Colonic mucosa (tissue), 4 donors: Measurements from ENCODE around the gene CYLD. TPM values are rescaled to one million over a fixed set of nuclear protein-coding genes. Genes with fewer than 3 reads are reported as not detected.

Experiments used
- DNase-seq: peaks from one replicate; pipeline ENCODE4 v3.0.0-alpha.2; 2020
- H3K27ac ChIP-seq: fragments of 200-600 bp; one replicate; pipeline ENCODE4 v1.8.0; 2021
- H3K27me3 ChIP-seq: fragments of 200-600 bp; one replicate; pipeline ENCODE4 v1.8.0; 2021
- H3K36me3 ChIP-seq: fragments of 200-600 bp; one replicate; pipeline ENCODE4 v1.8.0; 2021
- H3K4me1 ChIP-seq: fragments of 200-600 bp; one replicate; pipeline ENCODE4 v1.8.0; 2021; ENCODE audit warnings: mild to moderate bottlenecking
- H3K4me3 ChIP-seq: fragments of 200-600 bp; one replicate; pipeline ENCODE4 v1.8.0; 2021
- H3K9ac ChIP-seq, 2 donors: one replicate each; pipeline ENCODE4 v1.7.0; 2013; ENCODE audit warnings: control low read depth in 2 of 2, low read depth in 2 of 2, low read length in 2 of 2
- H3K9me3 ChIP-seq: fragments of 200-600 bp; one replicate; pipeline ENCODE4 v1.8.0; 2021
- CTCF ChIP-seq: fragments of 200-600 bp; IDR thresholded peaks from one replicate; pipeline ENCODE4 v1.8.0; 2022; ENCODE audit warnings: antibody characterized with exemption, mild to moderate bottlenecking
- intact Hi-C: fragments of 100-400 bp; cut with DNase I; formaldehyde crosslinking; loops from one replicate; pipeline ENCODE4 v1.14.1; 2022
- total RNA-seq, 2 donors: library from RNA; stranded (reverse); fragmentation: NEBNext Ultra II Directional in 1 of 2; extraction: Animal tissue kit (Norgen Biotek cat#: 25700) in 1 of 2; gene quantifications; one replicate each; pipeline ENCODE4 v1.2.1, GENCODE V29; 2021
- donor health status: healthy.
- donor health status: DM: no; HTN: no; CAD: no.
- donor health status: DM: no; HTN: no; CAD: no.

CYLD gene
- total RNA-seq, 2 donors from 2014 or later = 15.8 to 31.5 TPM

GRCh38 chr16:50743581-50744225 lies 1.8 kb downstream of the CYLD start:
- H3K36me3 ChIP-seq = no peaks in the 10 kb centered on the region
- intact Hi-C loops = no loop called here
- no peaks in the 10 kb centered on the region for H3K27me3 ChIP-seq
- TF ChIP-seq CTCF = no peak
- H3K27ac ChIP-seq = peak overlapping the region; percentile 86
- H3K9ac ChIP-seq = peak overlapping the region in 1 of 2 donors; percentile 85
- no peak for DNase-seq
- no peaks in the 10 kb centered on the region for H3K9me3 ChIP-seq
- peak overlapping the region; percentile 88 for H3K4me3 ChIP-seq
- H3K4me1 ChIP-seq = no peaks in the 10 kb centered on the region

DNA sequence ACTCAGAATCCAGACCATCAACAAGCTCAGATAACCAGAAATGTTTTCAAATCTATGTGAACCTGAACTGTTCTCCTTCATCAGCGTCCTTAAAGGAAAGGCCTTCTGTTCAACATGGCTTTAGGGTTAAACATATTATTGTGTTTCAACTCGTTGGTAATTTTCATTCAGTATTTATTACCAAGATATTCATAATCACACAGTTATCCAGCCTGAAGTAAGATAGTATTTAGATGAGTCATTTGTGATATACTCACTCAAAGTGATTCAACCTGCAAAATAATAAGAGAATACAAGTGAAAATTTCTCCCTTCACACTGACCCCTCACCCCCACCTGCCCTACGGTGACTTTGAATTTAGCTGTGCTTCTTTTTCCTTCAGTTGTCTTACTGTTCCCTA lies 3.0 kb downstream of the CYLD start:
- no peaks in the 10 kb centered on the region for H3K27me3 ChIP-seq
- TF ChIP-seq CTCF = no peak
- H3K9ac ChIP-seq = no peak overlapping the region
- no peaks in the 10 kb centered on the region for H3K36me3 ChIP-seq
- H3K9me3 ChIP-seq = no peaks in the 10 kb centered on the region
- H3K4me1 ChIP-seq = no peaks in the 10 kb centered on the region
- no peak overlapping the region for H3K4me3 ChIP-seq
- no peak overlapping the region for H3K27ac ChIP-seq
- no peak for DNase-seq
- intact Hi-C loops = loop anchor here (5.0 kb wide), 1 partner anchor 78 kb away; no protein-coding TSS in a partner anchor

- intact Hi-C loops = loop anchor here (5.0 kb wide), 1 partner anchor 79 kb away; no protein-coding TSS in a partner anchor
- H3K9ac ChIP-seq = no peak overlapping the region
- no peaks in the 10 kb centered on the region for H3K27me3 ChIP-seq
- H3K36me3 ChIP-seq = no peaks in the 10 kb centered on the region
- no peak for TF ChIP-seq CTCF
- no peaks in the 10 kb centered on the region for H3K9me3 ChIP-seq
- no peak overlapping the region for H3K4me3 ChIP-seq
- peak overlapping the region; percentile 23 for H3K27ac ChIP-seq
- H3K4me1 ChIP-seq = no peaks in the 10 kb centered on the region
- DNase-seq = no peak
Measured at GRCh38 chr16:50745940-50746339, 4.1 kb downstream of the CYLD start.

- H3K27ac ChIP-seq = no peak overlapping the region
- no peaks in the 10 kb centered on the region for H3K9me3 ChIP-seq
- H3K4me3 ChIP-seq = no peak overlapping the region
- no peaks in the 10 kb centered on the region for H3K27me3 ChIP-seq
- intact Hi-C loops = loop anchor here (5.0 kb wide), 1 partner anchor 80 kb away; no protein-coding TSS in a partner anchor
- H3K4me1 ChIP-seq = no peaks in the 10 kb centered on the region
- no peak for DNase-seq
- H3K36me3 ChIP-seq = no peaks in the 10 kb centered on the region
- no peak for TF ChIP-seq CTCF
- no peak overlapping the region for H3K9ac ChIP-seq
Measured at GRCh38 chr16:50747207-50747956, 5.5 kb downstream of the CYLD start.

- intact Hi-C loops = no loop called here
- Histone ChIP-seq H3K27me3 (no peaks in the 10 kb centered on the region), H3K27ac (no peak overlapping the region), H3K9me3 (no peaks in the 10 kb centered on the region), H3K9ac (no peak overlapping the region), H3K4me3 (no peak overlapping the region), H3K4me1 (no peaks in the 10 kb centered on the region), H3K36me3 (no peaks in the 10 kb centered on the region)
- TF ChIP-seq CTCF = no peak
- DNase-seq = no peak
Measured at GRCh38 chr16:50751528-50751927, 9.6 kb downstream of the CYLD start.
